Fibroblast of the aortic adventitia (primary cell): ENCODE results near the gene DOCK9. TPM values are rescaled to one million over a fixed set of nuclear protein-coding genes. Genes with fewer than 3 reads are reported as not detected.

Experiments used
- DNase-seq: peaks from one replicate; pipeline ENCODE4 v3.0.0-alpha.2; 2010; ENCODE audit warnings: low read depth
- H3K4me3 ChIP-seq: 2 replicates; pipeline ENCODE4 v1.5.1; 2011; ENCODE audit warnings: low read depth, mild to moderate bottlenecking, control low read depth, low read length, moderate library complexity
- CTCF ChIP-seq: IDR thresholded peaks from 2 replicates; pipeline ENCODE4 v1.5.1; 2011; ENCODE audit warnings: mild to moderate bottlenecking, low read length, control low read depth, inconsistent platforms; ENCODE audit not compliant: insufficient read depth
- total RNA-seq: library from RNA; depleted of rRNA; stranded (reverse); fragments of >200 nt; gene quantifications from 2 replicates; pipeline ENCODE4 v1.2.3, GENCODE V29; 2012; ENCODE audit warnings: low replicate concordance

DOCK9 gene
- total RNA-seq, 1 donor: 28.1 TPM

GRCh38 chr13:98998831-98999638, 21.2 kb upstream of the DOCK9 start:
- no peak overlapping the region for H3K4me3 ChIP-seq
- no peak for DNase-seq
- TF ChIP-seq CTCF: no peak

- peak; percentile 43 for DNase-seq
- TF ChIP-seq CTCF: no peak
- H3K4me3 ChIP-seq: no peak overlapping the region
Measured at GRCh38 chr13:98997738-98998641, 20.1 kb upstream of the DOCK9 start.

GRCh38 chr13:98997011-98997730, 19.3 kb upstream of the DOCK9 start:
- H3K4me3 ChIP-seq: no peak overlapping the region
- no peak for TF ChIP-seq CTCF
- DNase-seq: no peak

GRCh38 chr13:98996046-98996445, 18.2 kb upstream of the DOCK9 start:
- H3K4me3 ChIP-seq: no peak overlapping the region
- no peak for TF ChIP-seq CTCF
- DNase-seq: no peak

- no peak for TF ChIP-seq CTCF
- no peak for DNase-seq
- no peak overlapping the region for H3K4me3 ChIP-seq
Measured at GRCh38 chr13:98994896-98995295, 17.0 kb upstream of the DOCK9 start.

GRCh38 chr13:98994080-98994479, 16.2 kb upstream of the DOCK9 start:
- H3K4me3 ChIP-seq: no peak overlapping the region
- no peak for TF ChIP-seq CTCF
- no peak for DNase-seq
